8988T (cell line): ENCODE measurements around the gene KCNJ18.
"Not testable (repeated sequence)": the region's sequence is repeated elsewhere in the genome, so short reads cannot be mapped to it uniquely, and the experiment has no call there.

Experiments used
- DNase-seq: peaks from one replicate; pipeline ENCODE4 v3.0.0; 2011

Gene KCNJ18

GRCh38 chr17:21691883-21692703 lies at the start of gene KCNJ18:
Gene KCNJ18 (plus strand): TSS chr17:21692523. CDS start chr17:21702787, 10,264 bp downstream.
- not testable (repeated sequence) for DNase-seq

DNA sequence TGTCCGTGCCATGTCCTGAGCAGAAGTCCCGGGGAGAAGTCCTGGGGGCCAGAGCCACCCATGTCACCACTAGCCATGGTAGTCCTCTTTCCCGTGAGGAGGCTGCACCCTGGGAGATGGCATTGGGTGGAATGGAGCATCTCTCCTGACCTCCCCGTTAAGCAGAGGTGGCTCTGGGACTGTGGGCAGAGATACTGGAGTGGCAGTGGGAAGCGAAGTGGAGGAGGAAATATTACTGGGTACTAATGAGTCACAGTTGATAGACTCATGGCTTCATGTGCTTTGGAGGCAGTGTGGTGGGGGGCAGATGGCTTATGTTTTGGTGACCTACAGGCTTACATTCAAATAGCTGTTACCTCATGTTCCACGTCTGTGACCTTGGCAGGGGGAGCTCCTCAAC lies 44.2 kb upstream of the KCNJ18 start:
- not testable (repeated sequence) for DNase-seq

DNA sequence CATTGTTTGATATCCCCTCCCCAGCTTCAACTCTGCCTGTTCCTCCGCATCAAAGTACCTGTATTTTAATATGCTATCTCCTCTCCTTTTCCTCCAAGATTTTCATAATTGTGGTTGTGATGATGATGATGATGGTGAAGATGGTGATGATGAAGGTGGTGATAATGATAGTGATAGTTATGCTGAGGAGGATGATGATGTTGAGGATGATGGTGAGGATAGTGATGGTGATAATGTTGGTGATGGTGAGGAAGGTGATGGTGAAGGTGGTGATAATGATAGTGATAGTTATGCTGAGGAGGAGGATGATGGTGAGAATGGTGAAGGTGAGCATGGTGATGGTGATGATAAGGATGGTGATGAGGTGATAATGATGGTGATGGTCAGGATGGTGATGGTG lies 42.3 kb upstream of the KCNJ18 start:
- not testable (repeated sequence) for DNase-seq

GRCh38 chr17:21652049-21652448 lies 40.3 kb upstream of the KCNJ18 start:
- not testable (repeated sequence) for DNase-seq

DNA sequence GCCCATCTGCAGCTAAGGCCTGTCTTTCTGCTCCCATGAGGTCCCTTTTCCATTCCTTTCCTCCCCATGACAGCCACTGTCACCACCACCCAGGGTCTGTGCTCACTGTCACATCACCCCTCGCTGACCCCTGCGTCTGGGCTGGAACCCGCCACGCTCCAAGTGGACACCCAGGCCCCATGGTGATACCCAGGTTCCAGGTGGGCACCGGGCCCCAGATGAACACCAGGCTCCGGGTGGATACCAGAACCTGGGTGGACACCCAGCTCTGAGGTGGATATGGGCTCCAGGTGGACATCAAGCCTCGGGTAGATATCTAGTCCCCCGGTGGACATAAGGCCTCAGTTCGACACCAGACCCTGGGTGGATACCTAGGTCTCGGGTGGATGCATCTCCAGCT lies 39.1 kb upstream of the KCNJ18 start:
- not testable (repeated sequence) for DNase-seq

DNA sequence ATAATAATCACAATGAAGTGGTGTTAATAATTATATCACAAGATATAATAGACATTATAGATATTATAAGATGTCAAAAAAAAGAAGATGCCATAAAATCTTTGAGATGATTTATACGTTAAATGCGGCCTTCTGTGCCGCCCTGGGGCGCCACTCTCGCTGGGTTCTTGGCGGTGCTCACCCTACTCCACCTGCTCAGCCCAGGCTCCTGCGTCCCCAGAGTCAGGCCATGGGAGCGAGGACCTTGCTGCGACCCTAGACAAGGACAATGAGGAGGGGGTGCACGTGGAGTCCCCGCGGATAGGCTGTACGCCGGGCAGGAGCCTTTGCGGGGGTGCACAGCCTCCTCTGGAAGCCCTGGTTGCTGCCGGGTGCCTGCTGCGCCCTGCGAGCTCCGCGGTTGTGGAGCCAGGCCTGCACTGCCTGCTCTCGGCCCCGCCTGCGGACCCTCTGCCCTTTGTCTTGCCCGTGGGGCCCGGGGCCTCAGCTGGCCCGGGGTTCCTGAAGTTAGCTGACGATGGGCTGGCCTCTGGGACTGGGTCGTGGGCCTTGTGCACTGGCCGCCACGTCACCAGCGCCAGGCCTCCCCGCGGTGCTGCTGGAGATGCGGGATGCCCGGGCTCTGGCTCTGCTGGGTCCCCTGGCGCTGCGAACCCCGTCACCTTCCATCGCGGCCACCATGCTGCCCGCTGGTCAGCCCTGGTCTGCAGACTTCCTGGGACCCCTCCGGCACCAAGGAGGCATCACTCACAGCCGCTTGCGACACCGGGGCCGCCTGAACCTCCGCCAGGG lies 35.6 kb upstream of the KCNJ18 start:
- DNase-seq: not testable (repeated sequence)

- not testable (repeated sequence) for DNase-seq
Measured at GRCh38 chr17:21659635-21660034, 32.7 kb upstream of the KCNJ18 start.

GRCh38 chr17:21661455-21661854 lies 30.9 kb upstream of the KCNJ18 start:
- not testable (repeated sequence) for DNase-seq

DNA sequence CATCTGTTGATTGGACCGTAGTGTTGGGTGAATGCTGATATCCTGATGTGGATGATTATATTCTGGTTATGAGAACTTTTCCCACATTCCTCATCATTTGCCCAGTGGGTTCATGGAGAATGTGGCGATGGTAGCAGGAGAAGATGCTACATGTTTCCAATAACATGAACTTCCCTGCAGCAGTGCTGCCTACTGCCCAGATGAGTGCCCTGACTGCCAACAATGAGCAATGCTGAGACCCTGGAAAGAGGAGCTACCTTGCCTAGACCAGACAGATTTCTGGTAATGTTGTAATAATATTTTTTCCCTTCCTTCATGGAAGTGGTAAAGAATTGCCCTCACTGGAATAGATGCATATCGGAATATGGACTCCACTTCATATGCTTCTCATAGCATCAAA lies 29.2 kb upstream of the KCNJ18 start:
- peak; percentile 4 for DNase-seq

- not testable (repeated sequence) for DNase-seq
Measured at GRCh38 chr17:21663614-21664474, 28.5 kb upstream of the KCNJ18 start.

- DNase-seq: not testable (repeated sequence)
Measured at GRCh38 chr17:21665171-21665570, 27.2 kb upstream of the KCNJ18 start.

- DNase-seq: not testable (repeated sequence)
Measured at GRCh38 chr17:21665935-21666493, 26.3 kb upstream of the KCNJ18 start.

DNA sequence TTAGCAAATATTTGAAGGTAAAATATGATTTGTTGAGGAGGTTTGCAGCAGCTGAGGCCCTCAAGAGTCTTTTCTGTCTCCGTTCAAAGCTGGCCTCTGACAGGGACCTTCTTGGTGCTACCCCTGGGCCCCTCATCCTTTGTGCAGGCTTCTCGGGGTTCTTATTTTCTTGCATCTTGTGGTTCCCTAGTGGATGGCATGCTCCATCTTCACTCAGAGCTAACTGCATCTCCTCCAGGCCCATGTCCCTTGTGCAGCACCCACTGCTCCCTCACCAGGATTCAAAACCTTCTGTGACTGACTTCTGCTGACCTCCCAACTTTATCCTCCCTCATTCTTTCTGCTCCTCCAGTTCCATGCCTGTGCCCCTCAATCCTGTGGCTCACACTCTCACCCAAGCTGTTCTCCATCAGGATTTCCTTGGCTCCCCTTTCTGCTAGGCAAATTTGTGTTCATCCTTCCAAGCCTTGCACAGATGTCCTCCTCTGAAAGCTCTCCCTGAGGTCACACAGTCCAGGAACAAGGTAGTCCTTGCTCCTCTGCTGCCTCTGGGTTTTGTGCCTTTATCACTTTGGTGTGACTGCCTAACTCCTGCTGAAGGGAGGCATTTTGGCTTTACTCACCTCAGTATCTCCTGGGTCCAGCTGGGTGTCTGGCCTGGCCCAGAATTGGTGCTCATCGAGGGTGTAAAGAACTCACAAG lies 25.5 kb upstream of the KCNJ18 start:
- not testable (repeated sequence) for DNase-seq

- not testable (repeated sequence) for DNase-seq
Measured at GRCh38 chr17:21667413-21668117, 24.8 kb upstream of the KCNJ18 start.

- DNase-seq: not testable (repeated sequence)
Measured at GRCh38 chr17:21668118-21668488, 24.2 kb upstream of the KCNJ18 start.

- not testable (repeated sequence) for DNase-seq
Measured at GRCh38 chr17:21668746-21669508, 23.4 kb upstream of the KCNJ18 start.

DNA sequence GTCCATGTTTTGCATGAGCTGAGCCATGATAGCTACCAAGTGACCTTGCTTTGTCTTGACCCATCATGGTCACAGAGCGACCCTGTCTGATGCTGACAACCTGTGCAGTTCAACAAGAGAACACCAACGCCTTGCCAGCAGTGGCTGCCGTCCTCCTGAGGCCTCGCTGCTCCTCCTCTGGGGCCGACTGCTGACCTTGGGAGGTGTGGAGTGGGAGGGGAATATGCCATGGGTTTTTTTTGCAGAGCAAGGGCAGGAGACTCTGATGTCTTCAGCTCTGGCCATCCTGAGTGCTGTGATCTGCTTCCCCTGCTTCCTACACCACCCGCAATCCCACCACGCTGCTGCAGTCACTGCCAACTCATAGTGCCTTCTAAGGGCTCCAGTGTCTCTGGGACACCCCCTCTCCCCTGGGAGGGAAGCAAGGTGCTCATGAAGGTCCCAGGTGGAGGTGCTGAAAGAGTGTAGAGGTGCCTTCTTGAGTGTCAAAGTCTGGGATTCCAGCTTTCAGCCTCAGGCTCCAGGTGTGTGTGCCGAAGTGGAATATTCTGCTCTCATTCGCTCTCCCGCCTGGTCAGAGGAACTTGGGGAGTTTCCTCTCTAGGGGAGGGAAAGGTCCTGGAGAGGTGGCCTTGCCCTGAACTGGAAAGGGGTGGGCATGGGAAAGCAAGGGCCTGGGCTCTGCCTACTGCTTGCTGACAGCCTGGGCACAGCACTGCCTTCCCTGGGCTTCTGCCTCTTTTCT lies 22.5 kb upstream of the KCNJ18 start:
- DNase-seq: not testable (repeated sequence)

GRCh38 chr17:21670361-21671155 lies 21.8 kb upstream of the KCNJ18 start:
- DNase-seq: not testable (repeated sequence)

DNA sequence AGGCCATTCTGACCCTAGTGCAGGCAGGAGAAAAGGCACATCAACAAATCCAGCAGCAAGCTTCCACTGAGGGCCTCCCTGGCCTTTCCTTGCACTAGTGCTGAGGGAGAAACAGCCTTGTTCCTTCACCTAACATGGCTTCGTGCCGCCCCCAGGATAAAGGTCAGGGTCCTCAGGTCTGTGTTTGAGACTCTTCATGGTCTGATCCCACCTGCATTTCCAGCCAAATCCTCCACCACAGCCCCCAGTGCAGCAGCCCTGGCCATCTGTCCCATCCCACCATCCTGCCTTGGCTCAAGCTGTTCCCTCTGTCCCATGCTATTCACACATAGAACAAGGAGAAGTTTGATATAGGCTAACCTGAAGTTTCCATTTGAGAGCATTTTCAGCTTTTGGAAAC lies 20.9 kb upstream of the KCNJ18 start:
- DNase-seq: not testable (repeated sequence)
